ENCODE results near the gene SELENOI.

GRCh38 chr2:26414311-26414710 is 68.4 kb downstream of the SELENOI start:
- no peak for TF ChIP-seq CTCF (IDR thresholded peaks at IDR 0.05)
- no peak for TF ChIP-seq POLR2A (IDR thresholded peaks at IDR 0.05)

Measured in body of pancreas (tissue), 4 donors.